ENCODE data around the gene LMTK2. TPM values are rescaled to one million over a fixed set of nuclear protein-coding genes. Genes with fewer than 3 reads are reported as not detected.

Gene LMTK2
- total RNA-seq, 1 donor from 2014 or later, result 20.6 TPM

DNA sequence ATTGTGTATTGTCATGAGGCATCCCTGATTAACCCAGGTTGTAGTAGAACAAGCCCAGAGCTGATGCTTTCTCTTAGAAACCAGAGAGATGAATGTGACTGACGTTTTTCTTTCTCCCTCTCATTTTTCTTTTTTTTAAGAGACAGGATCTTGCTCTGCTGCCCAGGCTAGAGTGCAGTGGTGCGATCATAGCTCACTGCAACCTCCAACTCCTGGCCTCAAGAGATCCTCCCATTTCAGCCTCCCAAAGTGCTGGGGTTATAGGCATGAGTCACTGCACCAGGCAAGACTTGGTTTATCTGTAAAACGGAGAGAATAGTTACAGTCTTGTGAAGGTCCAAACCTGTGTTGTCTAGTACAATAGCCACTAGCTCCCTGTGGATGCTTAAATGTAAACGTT, 5.4 kb downstream of the LMTK2 start:
- Mint-ChIP-seq H3K36me3 (ENCODE audit: unreplicated experiment) (no peaks in the 10 kb centered on the region), H3K4me1 (ENCODE audit: low read depth, unreplicated experiment) (peaks cover 13% of the 10 kb centered on the region), H3K4me3 (ENCODE audit: unreplicated experiment) (no peak overlapping the region), H3K27me3 (ENCODE audit: unreplicated experiment) (peaks cover 2% of the 10 kb centered on the region), H3K9me3 (ENCODE audit: unreplicated experiment) (peaks cover 4% of the 10 kb centered on the region), H3K27ac (ENCODE audit: unreplicated experiment) (no peak overlapping the region)
- DNase-seq, result no peak
- TF ChIP-seq CTCF (IDR thresholded peaks at IDR 0.05; ENCODE audit: partially characterized antibody, unreplicated experiment), result no peak

GRCh38 chr7:98115746-98116525, 9.3 kb downstream of the LMTK2 start:
- H3K4me1 Mint-ChIP-seq (ENCODE audit: low read depth, unreplicated experiment), result peaks cover 6% of the 10 kb centered on the region
- H3K4me3 Mint-ChIP-seq (ENCODE audit: unreplicated experiment), result no peak overlapping the region
- H3K27ac Mint-ChIP-seq (ENCODE audit: unreplicated experiment), result no peak overlapping the region
- no peak for TF ChIP-seq CTCF (IDR thresholded peaks at IDR 0.05; ENCODE audit: partially characterized antibody, unreplicated experiment)
- H3K36me3 Mint-ChIP-seq (ENCODE audit: unreplicated experiment), result no peaks in the 10 kb centered on the region
- H3K27me3 Mint-ChIP-seq (ENCODE audit: unreplicated experiment), result no peaks in the 10 kb centered on the region
- H3K9me3 Mint-ChIP-seq (ENCODE audit: unreplicated experiment), result peaks cover 2% of the 10 kb centered on the region
- no peak for DNase-seq

DNA sequence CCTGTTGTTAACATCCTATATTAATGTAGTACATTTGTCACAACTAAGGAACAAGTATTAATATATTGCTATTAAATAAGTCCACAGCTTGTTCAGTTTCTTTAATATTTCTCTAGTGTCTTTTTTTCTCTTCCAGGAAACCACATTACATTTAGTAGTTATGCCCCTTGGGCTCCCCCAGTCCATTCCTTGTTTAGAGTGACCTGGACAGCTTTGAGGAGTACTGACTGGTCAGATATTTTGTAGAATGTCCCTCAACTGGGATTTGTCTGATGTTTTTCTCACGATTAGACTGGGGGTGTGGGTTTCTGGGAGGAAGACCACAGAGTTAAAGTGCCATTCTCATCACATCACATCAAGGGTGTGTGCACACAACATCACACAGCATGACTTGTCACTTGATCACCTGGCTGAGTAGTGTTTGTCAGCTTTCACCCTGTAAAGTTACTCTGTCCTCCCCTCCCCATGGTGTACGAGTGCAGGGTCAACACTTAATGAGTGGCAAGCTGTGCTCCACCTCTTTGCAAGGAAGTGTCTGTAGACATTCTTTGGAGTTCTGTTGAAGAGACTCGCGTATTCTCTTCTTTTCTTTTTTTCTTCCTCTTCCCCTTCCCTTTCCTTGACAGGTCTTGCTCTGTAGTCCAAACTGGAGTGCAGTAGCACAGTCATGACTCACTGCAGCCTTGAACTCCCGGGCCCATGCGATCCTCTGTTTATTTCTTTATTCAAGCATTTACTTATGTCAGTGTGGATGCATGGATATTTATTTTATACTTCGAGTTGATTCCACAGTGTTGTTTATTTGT, 10.2 kb downstream of the LMTK2 start:
- Mint-ChIP-seq H3K4me1 (ENCODE audit: low read depth, unreplicated experiment) (peaks cover 6% of the 10 kb centered on the region), H3K36me3 (ENCODE audit: unreplicated experiment) (no peaks in the 10 kb centered on the region), H3K27me3 (ENCODE audit: unreplicated experiment) (no peaks in the 10 kb centered on the region), H3K27ac (ENCODE audit: unreplicated experiment) (no peak overlapping the region), H3K4me3 (ENCODE audit: unreplicated experiment) (no peak overlapping the region), H3K9me3 (ENCODE audit: unreplicated experiment) (peaks cover 2% of the 10 kb centered on the region)
- TF ChIP-seq CTCF (IDR thresholded peaks at IDR 0.05; ENCODE audit: partially characterized antibody, unreplicated experiment), result no peak
- no peak for DNase-seq

- Mint-ChIP-seq H3K27ac (ENCODE audit: unreplicated experiment) (no peak overlapping the region), H3K4me1 (ENCODE audit: low read depth, unreplicated experiment) (peaks cover 12% of the 10 kb centered on the region), H3K36me3 (ENCODE audit: unreplicated experiment) (no peaks in the 10 kb centered on the region), H3K27me3 (ENCODE audit: unreplicated experiment) (no peaks in the 10 kb centered on the region), H3K9me3 (ENCODE audit: unreplicated experiment) (peaks cover 4% of the 10 kb centered on the region), H3K4me3 (ENCODE audit: unreplicated experiment) (no peak overlapping the region)
- TF ChIP-seq CTCF (IDR thresholded peaks at IDR 0.05; ENCODE audit: partially characterized antibody, unreplicated experiment), result no peak
- no peak for DNase-seq
Measured at GRCh38 chr7:98119256-98119918, 12.7 kb downstream of the LMTK2 start.

Data from glutamatergic neuron (in vitro differentiated cells).